GM19463 (cell line): ENCODE data around the gene CEP68.
A peak's percentile ranks its signal among the peaks of the same experiment; 100 is the strongest.
"Not testable (repeated sequence)": the region's sequence is repeated elsewhere in the genome, so short reads cannot be mapped to it uniquely, and the experiment has no call there.

Experiments used
- ATAC-seq: cut with Tn5 transposase; IDR thresholded peaks from one replicate; pipeline ENCODE4 v1.9.1; 2021; ENCODE audit warnings: mild to moderate bottlenecking, moderate library complexity; ENCODE audit not compliant: unreplicated experiment

The CEP68 gene

GRCh38 chr2:65030476-65031332 lies 25.5 kb upstream of the CEP68 start:
- no peak for ATAC-seq

DNA sequence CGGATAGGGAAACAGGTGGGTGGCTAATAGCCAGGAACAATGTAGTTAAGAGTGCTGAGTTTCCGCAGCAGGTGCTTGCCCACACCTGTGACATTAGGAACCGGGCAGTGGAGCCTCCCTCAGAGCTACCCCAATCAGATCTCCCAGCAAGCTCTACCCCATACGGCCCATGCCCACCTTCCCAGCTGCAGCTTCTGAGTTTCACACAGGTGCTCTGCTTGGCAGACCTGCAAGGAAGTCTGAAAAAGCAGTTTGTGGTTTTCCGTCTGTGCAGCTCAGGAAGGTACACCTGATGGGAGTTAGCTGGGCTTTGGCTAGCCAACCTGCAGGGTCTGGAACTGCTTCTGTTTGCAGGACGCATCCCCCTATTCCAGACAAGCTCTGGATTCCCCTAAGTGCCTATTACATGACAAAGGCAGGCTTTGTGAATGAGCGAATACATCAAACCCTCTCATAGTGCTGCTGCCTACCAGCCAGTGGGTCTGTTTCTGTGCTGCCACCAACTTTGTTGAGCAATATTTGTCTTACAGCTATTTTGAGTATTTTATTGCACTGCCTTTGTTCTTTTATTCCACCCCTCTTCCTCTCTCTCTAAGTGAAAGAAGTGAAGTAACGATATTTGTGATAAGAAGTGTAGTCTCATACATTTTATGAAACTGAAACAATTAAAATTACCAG lies 24.7 kb upstream of the CEP68 start:
- peak; percentile 39 for ATAC-seq

GRCh38 chr2:65032019-65032975 lies 23.9 kb upstream of the CEP68 start:
- ATAC-seq: no peak

- ATAC-seq: no peak
Measured at GRCh38 chr2:65033178-65033577, 23.0 kb upstream of the CEP68 start.

GRCh38 chr2:65033667-65034066 lies 22.5 kb upstream of the CEP68 start:
- not testable (repeated sequence) for ATAC-seq

DNA sequence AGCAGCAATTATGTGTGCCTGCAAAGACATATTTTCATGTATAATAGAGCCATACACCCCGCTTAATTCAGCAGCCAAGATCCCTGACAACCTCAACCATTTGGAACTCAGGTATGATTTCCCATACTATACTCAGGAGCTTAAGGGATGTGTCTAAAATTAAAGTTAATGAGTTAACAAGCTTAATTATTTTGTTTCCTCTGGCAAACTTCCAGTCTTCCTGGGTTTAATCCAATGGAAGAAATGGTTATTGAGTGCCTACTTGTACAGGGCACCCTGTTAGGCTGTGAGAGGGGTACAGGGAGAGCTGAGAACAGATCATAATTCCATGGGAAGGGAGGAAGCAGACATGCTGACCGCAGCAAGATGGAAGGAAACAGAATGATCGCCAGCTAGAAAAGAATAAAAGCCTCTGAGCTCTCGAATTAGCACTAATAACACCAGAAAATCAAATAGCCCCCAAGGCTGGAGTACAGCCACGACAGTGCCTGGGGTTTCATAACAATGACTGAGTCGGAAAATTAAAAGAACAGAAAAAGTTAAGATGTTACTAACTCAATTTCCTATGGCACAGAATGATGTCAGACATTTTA lies 20.8 kb upstream of the CEP68 start:
- no peak for ATAC-seq

- ATAC-seq: no peak
Measured at GRCh38 chr2:65037178-65037577, 19.0 kb upstream of the CEP68 start.

- ATAC-seq: no peak
Measured at GRCh38 chr2:65039640-65040039, 16.6 kb upstream of the CEP68 start.

DNA sequence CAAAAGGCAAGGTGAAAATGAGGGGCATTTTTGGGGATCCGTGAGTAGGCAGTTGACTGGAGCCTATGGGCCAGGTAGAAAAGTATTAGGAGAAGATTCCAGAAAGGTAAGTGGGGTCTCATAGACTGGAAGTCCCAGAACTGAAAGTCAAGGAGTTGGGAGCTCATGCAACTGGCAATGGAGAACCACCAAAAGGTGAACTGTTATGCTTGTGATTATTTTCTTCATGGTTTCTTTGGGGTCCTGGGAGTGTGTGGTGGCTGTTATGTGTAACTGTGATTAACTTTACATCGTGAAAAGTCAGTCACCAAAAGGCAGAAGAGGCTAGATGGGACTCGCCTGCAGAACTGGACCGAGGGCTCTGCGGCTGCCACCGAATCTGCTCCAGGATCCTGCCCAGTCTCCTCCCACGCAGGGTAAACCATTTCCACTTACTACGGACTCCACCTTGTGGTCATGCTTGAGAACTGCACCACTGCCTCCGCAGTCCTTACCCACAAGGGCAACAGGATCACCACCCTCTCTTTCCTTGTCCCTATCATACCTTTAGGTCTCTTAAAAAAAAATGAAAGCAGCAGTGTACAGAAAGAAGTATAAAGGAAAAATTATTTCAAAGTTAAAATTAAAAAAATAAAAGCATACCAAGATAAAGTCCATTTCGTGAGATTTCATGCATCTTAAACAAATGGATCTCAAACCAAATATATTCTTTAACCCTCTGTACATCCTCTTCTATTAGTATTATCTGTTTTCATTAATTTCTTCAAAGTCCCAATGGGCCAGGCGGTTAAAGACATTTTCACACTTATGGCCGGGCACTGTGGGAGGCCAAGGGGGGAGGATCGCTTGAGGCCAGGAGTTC lies 15.6 kb upstream of the CEP68 start:
- ATAC-seq: peak; percentile 86

GRCh38 chr2:65043001-65043400 lies 13.2 kb upstream of the CEP68 start:
- ATAC-seq: no peak

GRCh38 chr2:65044097-65044735 lies 12.0 kb upstream of the CEP68 start:
- ATAC-seq: no peak

DNA sequence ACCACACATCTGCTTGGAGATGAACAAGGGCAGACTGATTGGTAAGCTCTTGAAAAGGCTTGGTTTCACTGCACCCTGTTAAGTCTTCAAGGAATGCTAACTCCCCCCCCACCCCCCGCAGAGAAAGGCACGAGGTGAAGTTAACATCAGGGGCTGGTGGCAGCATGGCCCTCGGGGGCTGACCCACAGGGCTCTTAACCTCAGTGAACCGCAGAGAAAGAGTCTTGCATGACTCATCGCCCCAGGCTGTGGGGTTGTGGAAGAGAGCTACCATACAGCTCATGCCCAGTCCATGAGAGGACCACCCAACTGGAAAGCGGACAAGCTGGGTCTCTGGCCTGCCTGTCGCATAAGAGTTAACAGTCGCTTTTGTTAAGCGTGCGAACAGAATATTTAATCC lies 10.6 kb upstream of the CEP68 start:
- ATAC-seq: no peak

- ATAC-seq: no peak
Measured at GRCh38 chr2:65046633-65047407, 9.4 kb upstream of the CEP68 start.

- no peak for ATAC-seq
Measured at GRCh38 chr2:65049010-65049639, 7.1 kb upstream of the CEP68 start.

DNA sequence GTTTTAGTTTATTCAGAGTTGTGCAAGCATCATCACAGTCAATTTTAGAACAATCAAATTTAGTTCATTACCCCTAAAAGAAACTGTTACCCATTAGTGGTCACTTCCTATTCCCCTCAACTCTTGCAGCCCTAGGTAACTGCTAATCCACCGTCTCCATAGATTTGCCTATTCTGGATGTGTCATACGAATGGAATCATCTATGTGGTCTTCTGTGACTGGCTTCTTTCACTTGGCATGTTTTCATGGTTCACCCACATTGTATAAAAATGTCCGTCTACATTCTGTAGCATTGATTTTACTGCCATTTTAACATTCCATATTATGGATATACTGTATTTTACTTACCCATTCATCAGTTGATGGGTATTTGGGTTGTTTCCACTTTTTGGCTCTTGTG lies 5.3 kb upstream of the CEP68 start:
- ATAC-seq: no peak

- ATAC-seq: peak; percentile 43
Measured at GRCh38 chr2:65053199-65053598, 3.0 kb upstream of the CEP68 start.

DNA sequence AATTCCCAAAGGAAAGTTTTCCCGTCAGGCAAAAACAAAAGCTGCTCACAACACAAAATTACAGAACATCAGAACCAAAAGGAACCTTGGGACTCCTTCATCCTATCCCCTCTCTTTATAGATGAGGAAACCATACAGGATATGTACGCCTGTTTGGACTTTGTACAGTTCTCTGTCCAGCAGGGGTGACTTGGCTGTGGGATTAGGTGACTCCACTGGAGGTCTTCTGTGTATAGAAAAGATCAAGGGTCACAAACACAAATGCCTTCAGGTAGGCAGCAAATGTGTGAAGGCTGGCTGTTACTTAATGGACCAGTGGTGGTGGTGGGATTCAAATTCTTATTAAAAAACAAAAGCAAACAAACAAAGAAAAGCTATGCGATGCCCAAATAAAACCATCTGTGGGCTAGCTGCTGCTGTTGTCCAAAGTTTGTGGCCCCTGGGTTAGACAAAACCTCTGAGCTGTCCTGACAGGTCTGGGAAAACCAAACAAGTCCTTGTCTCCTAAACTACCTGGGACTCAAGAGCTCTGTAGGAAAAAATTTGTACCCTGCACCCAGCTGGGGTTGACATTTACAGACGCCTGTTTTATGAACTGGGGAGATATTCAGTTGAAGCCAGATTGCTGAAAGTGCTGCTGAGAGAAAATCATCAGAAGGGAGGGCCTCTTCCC lies 1.3 kb upstream of the CEP68 start:
- no peak for ATAC-seq
